ENCODE results near the gene MCC.

DNA sequence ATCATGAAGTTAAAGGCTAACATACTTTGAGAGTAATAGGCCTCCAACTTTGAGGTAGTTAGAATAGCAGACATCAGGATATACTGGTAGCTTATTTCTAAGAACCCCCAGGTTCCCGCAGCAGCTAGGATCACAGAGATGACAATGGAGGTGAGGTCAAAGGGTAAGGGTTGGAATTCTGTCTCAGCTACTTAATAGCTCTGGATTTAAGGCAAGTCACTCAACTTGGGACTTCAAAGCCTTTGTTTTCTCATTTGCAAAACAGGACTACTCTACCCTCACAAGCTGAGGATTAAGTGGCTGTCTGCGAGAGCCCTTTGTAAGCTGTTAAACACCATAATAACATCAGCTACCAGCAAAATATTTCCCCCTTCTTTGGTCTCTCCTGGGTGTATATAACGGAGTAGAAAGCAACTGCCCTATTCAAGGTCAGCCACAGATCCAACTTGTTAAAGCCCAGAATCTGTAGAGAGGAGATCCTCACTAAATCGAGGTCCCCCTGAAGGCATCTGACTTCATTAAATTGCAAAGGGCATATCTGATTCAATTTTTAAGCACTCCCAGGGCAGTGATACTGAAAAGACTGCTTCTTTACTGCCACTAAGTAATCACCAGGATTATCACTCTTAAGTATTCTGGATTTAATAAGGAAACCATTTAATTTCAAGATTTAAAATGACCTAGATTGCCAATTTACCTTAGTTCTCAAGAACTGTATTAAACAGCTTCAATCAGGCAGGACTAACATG lies 407.0 kb downstream of the MCC start:
- TF ChIP-seq, protein P1, sequence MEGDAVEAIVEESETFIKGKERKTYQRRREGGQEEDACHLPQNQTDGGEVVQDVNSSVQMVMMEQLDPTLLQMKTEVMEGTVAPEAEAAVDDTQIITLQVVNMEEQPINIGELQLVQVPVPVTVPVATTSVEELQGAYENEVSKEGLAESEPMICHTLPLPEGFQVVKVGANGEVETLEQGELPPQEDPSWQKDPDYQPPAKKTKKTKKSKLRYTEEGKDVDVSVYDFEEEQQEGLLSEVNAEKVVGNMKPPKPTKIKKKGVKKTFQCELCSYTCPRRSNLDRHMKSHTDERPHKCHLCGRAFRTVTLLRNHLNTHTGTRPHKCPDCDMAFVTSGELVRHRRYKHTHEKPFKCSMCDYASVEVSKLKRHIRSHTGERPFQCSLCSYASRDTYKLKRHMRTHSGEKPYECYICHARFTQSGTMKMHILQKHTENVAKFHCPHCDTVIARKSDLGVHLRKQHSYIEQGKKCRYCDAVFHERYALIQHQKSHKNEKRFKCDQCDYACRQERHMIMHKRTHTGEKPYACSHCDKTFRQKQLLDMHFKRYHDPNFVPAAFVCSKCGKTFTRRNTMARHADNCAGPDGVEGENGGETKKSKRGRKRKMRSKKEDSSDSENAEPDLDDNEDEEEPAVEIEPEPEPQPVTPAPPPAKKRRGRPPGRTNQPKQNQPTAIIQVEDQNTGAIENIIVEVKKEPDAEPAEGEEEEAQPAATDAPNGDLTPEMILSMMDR (IDR thresholded peaks at IDR 0.05; ENCODE audit: insufficient read depth, low read length): no peak
- TF ChIP-seq, protein P2, sequence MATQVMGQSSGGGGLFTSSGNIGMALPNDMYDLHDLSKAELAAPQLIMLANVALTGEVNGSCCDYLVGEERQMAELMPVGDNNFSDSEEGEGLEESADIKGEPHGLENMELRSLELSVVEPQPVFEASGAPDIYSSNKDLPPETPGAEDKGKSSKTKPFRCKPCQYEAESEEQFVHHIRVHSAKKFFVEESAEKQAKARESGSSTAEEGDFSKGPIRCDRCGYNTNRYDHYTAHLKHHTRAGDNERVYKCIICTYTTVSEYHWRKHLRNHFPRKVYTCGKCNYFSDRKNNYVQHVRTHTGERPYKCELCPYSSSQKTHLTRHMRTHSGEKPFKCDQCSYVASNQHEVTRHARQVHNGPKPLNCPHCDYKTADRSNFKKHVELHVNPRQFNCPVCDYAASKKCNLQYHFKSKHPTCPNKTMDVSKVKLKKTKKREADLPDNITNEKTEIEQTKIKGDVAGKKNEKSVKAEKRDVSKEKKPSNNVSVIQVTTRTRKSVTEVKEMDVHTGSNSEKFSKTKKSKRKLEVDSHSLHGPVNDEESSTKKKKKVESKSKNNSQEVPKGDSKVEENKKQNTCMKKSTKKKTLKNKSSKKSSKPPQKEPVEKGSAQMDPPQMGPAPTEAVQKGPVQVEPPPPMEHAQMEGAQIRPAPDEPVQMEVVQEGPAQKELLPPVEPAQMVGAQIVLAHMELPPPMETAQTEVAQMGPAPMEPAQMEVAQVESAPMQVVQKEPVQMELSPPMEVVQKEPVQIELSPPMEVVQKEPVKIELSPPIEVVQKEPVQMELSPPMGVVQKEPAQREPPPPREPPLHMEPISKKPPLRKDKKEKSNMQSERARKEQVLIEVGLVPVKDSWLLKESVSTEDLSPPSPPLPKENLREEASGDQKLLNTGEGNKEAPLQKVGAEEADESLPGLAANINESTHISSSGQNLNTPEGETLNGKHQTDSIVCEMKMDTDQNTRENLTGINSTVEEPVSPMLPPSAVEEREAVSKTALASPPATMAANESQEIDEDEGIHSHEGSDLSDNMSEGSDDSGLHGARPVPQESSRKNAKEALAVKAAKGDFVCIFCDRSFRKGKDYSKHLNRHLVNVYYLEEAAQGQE (IDR thresholded peaks at IDR 0.05; ENCODE audit: insufficient replicate concordance, low read depth): no peak
- TF ChIP-seq SPI1 (IDR thresholded peaks at IDR 0.05; ENCODE audit: borderline replicate concordance, low read depth) (no peak), POLR2AphosphoS5 (IDR thresholded peaks at IDR 0.05; ENCODE audit: low read depth) (no peak)
